HG02798 (cell line): ENCODE data around the gene CLIP3.
A peak's percentile ranks its signal among the peaks of the same experiment; 100 is the strongest.
"Not testable (repeated sequence)": the region's sequence is repeated elsewhere in the genome, so short reads cannot be mapped to it uniquely, and the experiment has no call there.

Source experiments
- ATAC-seq: cut with Tn5 transposase; IDR thresholded peaks from one replicate; pipeline ENCODE4 v1.9.1; 2021; ENCODE audit warnings: mild to moderate bottlenecking; ENCODE audit not compliant: unreplicated experiment, poor library complexity

Gene CLIP3

GRCh38 chr19:36032251-36033104, at the start of gene CLIP3:
CLIP3 (minus strand) TSS chr19:36032873; CDS start chr19:36032357, 516 bp downstream.
- no peak for ATAC-seq

GRCh38 chr19:36081894-36082293, 49.2 kb upstream of the CLIP3 start:
- ATAC-seq: no peak

- ATAC-seq: no peak
Measured at GRCh38 chr19:36081385-36081784, 48.7 kb upstream of the CLIP3 start.

GRCh38 chr19:36079389-36079945, 46.8 kb upstream of the CLIP3 start:
- no peak for ATAC-seq

- no peak for ATAC-seq
Measured at GRCh38 chr19:36073121-36073876, 40.6 kb upstream of the CLIP3 start.

- ATAC-seq: no peak
Measured at GRCh38 chr19:36072081-36072480, 39.4 kb upstream of the CLIP3 start.

GRCh38 chr19:36068810-36069499, 36.3 kb upstream of the CLIP3 start:
- not testable (repeated sequence) for ATAC-seq

- no peak for ATAC-seq
Measured at GRCh38 chr19:36067681-36068080, 35.0 kb upstream of the CLIP3 start.

- ATAC-seq: no peak
Measured at GRCh38 chr19:36064826-36065225, 32.2 kb upstream of the CLIP3 start.

GRCh38 chr19:36061367-36061766, 28.7 kb upstream of the CLIP3 start:
- ATAC-seq: no peak

GRCh38 chr19:36060430-36060829, 27.8 kb upstream of the CLIP3 start:
- no peak for ATAC-seq

GRCh38 chr19:36059180-36059910, 26.7 kb upstream of the CLIP3 start:
- ATAC-seq: no peak

- no peak for ATAC-seq
Measured at GRCh38 chr19:36058481-36059179, 26.0 kb upstream of the CLIP3 start.

- ATAC-seq: peak; percentile 80
Measured at GRCh38 chr19:36054733-36055686, 22.3 kb upstream of the CLIP3 start, which contains the start of gene WDR62. WDR62 (plus strand) TSS chr19:36054897; CDS start chr19:36054972, 75 bp downstream.

GRCh38 chr19:36054119-36054732, 21.6 kb upstream of the CLIP3 start, which contains the start of gene THAP8:
THAP8 (minus strand) TSS chr19:36054285; CDS start chr19:36054217, 68 bp downstream.
- ATAC-seq: peak; percentile 87

- no peak for ATAC-seq
Measured at GRCh38 chr19:36051637-36052036, 19.0 kb upstream of the CLIP3 start.

- no peak for ATAC-seq
Measured at GRCh38 chr19:36051236-36051635, 18.6 kb upstream of the CLIP3 start.
